GM11168 (cell line): Measurements from ENCODE around the gene GRPEL2.

Source experiments
- in situ Hi-C: fragments of 300-500 bp; cut with MboI; formaldehyde crosslinking; loops from one replicate; pipeline ENCODE4 v1.12.0; 2022; ENCODE audit warnings: low sequenced_read_pairs; ENCODE audit not compliant: unreplicated experiment

Gene GRPEL2

DNA sequence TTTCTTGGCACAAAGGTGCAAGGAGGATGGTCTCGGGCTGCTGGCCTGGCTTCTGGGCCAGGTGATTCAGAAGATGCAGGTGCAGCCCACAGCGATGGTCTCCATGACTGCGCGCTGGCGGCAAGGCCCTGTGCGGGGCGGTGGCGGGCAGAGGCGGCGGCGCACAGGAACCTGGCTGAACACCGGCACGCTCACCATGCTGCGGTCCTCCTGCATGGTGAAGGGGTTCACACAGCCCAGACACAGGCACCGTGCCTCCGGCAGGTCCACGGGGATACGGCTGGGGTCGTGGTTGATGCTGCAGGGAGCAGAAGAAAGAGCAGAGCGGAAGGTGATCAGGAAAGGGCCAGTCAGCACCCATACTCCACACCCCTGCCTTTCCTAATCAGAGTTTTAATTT is 29.0 kb downstream of the GRPEL2 start:
- in situ Hi-C loops = no loop called here

GRCh38 chr5:149374801-149375200 is 29.5 kb downstream of the GRPEL2 start:
- in situ Hi-C loops = no loop called here

DNA sequence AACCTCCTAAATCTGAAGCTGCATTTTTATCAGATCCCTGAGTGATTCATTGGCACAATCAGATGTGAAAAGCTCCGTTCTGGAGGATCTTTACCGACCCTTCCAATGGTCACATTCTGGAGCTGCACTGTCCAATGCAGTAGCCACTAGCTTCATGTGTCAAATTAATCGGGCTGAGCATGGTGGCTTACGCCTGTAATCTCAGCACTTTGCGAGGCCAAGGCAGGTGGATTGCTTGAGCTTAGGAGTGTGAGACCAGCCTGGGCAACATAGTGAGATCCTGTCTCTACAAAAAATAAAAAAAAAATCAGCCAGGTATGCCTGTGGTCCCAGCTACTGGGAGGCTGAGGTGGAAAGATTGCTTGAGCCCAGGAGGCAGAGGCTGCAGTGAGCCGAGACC is 30.1 kb downstream of the GRPEL2 start:
- in situ Hi-C loops = no loop called here

DNA sequence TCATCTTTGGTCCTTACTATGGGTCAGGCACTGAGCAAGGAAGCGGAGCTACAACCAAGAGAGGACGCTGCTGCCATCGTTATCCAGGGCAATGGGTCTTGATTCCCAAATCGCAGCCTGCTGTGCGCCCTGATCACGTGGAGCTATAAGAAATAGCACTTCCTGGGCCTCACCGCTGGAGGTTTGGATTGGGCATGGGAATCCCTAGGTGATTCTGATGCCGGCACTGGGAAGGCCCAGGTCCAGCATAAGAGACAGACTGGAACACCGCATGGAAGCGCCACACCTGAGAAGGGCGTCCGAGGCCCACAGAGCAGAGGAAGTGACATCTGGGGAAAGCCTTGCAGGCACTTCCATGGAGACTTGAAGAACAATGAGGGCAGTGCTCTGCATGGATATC is 30.8 kb downstream of the GRPEL2 start:
- in situ Hi-C loops = no loop called here

DNA sequence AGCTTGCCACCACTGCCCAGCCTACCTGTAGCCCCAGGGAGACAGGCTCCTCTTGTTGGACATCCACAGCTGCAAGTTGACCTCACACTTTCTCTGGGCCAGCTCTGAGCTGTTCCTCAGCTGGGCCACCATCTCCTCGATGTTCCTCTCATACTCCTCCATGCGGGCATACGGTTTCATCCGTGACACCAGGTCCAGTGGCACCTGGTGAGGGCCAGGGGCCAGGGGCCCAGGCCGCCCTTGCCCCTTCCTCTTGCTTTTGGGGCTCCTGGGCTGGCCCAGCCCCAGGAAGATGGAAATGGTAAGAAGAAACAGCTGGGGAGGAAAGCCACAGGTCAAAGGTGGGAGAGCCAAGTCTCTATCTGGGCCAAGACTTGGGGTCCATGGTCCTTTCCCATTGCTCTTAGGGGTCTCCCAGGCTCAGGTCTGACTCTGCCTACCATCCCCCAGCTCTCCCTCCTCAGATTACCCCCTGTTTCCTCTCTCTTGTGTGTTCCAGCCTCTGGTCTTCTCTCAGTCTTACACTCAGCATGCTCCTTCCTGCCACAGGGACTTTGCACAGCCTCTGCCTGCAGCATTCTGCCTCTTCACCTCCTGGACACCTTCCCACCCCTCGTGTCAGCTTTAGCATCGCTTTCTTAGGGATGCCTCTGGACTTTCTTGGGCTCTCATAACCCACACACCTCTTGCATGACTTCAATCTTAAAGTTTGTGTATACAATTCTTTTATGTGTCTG is 31.6 kb downstream of the GRPEL2 start:
- in situ Hi-C loops = no loop called here

GRCh38 chr5:149378241-149378820 is 33.0 kb downstream of the GRPEL2 start:
- in situ Hi-C loops = no loop called here

- in situ Hi-C loops = no loop called here
These were observed 34.0 kb downstream of the GRPEL2 start, which contains the start of gene IL17B for GRCh38 chr5:149379177-149379761. Gene IL17B, minus strand, starts transcription at chr5:149379292. Its CDS starts 67 bp downstream, at chr5:149379225.

DNA sequence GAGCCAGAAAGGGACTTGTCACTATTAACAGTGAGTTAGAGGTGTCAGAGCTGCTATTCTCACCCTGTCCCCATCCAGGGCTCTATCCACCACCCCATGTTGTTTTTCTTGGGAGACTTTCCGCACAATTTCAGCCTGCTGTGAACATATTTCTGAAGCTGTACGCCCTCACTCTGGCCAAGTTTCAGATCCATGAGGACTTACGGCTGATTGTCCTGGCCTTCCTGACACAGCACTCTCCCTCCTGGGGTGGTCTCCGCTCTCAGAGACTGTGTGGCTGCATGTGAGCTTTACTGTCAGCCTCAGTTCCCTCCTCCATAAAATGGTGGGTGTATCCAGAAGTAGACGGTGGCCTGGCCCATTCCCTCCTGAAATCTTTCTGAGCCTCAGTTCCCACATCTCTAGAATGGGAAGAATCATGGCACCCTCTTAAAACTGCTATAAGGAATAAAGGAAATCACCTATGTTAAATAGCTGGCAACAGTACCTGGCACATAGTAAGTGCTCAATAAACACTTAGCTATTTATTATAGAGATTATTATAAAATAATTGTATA is 34.6 kb downstream of the GRPEL2 start:
- in situ Hi-C loops = loop anchor here (10.0 kb wide), 1 partner anchor 185 kb away; no protein-coding TSS in a partner anchor

- in situ Hi-C loops = loop anchor here (10.0 kb wide), 1 partner anchor 184 kb away; no protein-coding TSS in a partner anchor
These were observed 35.3 kb downstream of the GRPEL2 start for GRCh38 chr5:149380466-149381121.

DNA sequence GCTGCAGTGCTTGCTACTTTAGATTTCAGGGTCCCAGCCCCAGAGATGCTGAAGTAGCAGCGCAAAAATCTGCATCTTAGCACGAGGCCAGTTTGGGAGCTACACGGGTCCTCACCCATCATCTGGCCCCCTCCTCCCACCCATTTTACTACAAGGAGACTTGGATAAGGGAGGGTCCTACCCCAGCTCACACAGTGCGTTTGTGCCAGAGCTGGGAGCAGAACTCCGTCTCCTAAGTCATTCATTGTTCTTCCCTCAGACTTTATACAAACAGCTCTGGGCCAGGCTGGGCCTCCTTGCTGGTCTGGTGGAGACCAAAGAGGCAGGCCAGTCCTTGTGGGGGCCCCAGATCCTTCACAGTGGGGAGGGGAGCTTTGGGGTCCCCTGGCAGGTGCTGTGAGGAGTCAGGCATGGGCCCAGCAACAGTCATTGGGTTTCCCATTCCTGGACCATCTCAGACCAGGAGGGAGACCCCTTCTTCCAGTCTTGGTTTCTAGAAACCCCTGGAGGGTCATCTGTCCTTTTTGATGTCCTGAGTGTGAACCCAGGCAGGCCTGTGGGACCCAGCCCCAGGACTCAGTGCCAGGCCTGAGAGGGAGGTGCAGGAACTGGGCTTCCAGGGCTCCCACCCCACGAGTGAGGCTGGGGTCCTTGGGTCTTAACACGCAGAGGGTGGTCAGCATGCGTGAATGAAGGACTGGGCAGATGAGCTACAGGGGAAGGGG is 36.1 kb downstream of the GRPEL2 start:
- in situ Hi-C loops = loop anchor here (10.0 kb wide), 1 partner anchor 183 kb away; no protein-coding TSS in a partner anchor

DNA sequence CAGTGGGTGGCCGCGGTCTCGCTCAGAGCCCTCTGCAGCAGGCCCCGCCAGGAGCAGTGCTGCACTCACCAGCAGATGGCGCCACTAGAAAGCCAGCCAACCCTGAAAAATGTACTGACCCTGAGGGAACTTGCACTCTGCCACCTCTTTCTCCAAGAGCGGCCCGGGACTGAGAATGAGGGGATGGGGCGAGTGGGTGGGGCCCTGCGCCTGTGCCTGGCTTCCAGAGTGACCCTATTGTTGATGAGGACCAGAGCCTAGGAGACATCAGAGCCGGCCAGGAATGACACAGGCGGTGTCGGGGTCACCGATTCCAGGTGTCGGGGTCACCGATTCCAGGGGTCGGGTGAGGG is 36.7 kb downstream of the GRPEL2 start:
- in situ Hi-C loops = loop anchor here (10.0 kb wide), 1 partner anchor 183 kb away; no protein-coding TSS in a partner anchor

DNA sequence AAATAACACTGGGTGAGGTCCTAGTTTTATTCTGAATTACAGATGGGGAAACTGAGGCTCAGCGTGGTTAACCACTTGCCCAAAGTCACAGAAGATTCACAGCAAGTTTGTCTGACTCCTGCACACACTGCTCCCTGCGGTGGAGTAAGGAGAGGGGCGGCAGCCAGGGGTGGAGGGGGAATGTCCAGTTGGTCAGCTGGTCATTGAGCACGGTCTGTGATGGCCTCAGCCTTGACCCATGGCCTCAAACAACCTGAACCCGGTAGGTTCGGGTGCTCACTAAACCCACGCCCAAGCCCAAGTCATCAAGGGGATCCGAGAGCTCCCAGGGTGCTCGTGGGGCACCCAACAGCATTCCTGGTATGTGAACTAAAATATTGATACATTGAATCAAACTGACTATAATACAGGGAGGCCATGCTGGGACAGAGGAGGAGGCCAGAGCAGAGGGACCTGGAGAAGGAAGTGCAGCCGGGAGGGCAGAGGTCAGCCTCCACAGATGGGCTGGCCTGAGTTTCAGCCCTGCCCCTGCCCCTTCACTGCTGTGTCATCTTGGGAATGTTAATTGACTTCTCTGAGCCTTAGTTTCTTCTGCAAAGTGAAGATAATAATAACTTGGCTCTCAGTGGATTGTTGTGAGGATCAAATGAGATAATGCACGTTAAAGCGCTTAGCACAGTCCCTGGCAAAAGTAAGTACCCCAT is 37.4 kb downstream of the GRPEL2 start:
- in situ Hi-C loops = loop anchor here (10.0 kb wide), 1 partner anchor 182 kb away; no protein-coding TSS in a partner anchor

- in situ Hi-C loops = loop anchor here (10.0 kb wide), 1 partner anchor 181 kb away; no protein-coding TSS in a partner anchor
These were observed 38.1 kb downstream of the GRPEL2 start for GRCh38 chr5:149383399-149383798.

GRCh38 chr5:149386166-149386565 is 40.9 kb downstream of the GRPEL2 start:
- in situ Hi-C loops = loop anchor here (10.0 kb wide), 1 partner anchor 179 kb away; no protein-coding TSS in a partner anchor

DNA sequence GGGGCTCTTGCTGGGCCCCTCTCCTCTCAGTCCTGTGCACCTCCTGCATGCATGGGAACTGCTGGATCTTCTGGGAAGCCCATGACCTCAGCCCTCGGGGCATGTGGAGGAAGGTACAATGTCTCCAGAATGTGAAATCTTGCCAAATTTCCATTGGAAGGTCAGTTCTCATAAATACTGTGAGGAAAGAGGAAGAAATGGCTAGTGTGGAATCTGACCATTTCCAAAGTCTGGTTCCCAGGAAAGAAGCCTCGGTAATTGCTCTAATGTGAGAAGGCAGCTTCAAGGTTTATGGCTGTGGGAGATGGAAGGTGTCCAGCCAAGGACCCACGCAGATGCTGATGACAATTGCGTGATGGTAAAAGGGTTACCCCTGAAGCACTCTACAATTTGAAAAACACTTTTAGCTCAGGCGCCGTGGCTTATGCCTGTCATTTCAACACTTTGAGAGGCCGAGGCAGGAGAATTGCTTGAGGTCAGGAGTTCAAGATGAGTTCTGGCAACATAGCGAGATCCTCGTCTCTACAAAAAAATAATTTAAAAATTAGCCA is 41.9 kb downstream of the GRPEL2 start:
- in situ Hi-C loops = loop anchor here (10.0 kb wide), 1 partner anchor 178 kb away; no protein-coding TSS in a partner anchor

- in situ Hi-C loops = loop anchor here (10.0 kb wide), 1 partner anchor 177 kb away; no protein-coding TSS in a partner anchor
These were observed 42.7 kb downstream of the GRPEL2 start for GRCh38 chr5:149387982-149388381.

GRCh38 chr5:149388498-149389190 is 43.3 kb downstream of the GRPEL2 start:
- in situ Hi-C loops = loop anchor here (10.0 kb wide), 1 partner anchor 176 kb away; no protein-coding TSS in a partner anchor
